ENCODE results near the gene PLP1.

- TF ChIP-seq TP53 (CRISPR knock-in tag; IDR thresholded peaks at IDR 0.05) (no peak), FOXP1 (CRISPR knock-in tag; IDR thresholded peaks at IDR 0.05; ENCODE audit: borderline replicate concordance) (no peak), GABPB1 (CRISPR knock-in tag; IDR thresholded peaks at IDR 0.05) (no peak), PREB (CRISPR knock-in tag; IDR thresholded peaks at IDR 0.05; ENCODE audit: borderline replicate concordance) (no peak), ZNF423 (CRISPR knock-in tag; IDR thresholded peaks at IDR 0.05) (no peak), NR3C1 (CRISPR knock-in tag; conservative IDR thresholded peaks at IDR 0.05; ENCODE audit: low read depth) (no peak), ATF6 (CRISPR knock-in tag; IDR thresholded peaks at IDR 0.05) (no peak)
- TF ChIP-seq, protein P1, sequence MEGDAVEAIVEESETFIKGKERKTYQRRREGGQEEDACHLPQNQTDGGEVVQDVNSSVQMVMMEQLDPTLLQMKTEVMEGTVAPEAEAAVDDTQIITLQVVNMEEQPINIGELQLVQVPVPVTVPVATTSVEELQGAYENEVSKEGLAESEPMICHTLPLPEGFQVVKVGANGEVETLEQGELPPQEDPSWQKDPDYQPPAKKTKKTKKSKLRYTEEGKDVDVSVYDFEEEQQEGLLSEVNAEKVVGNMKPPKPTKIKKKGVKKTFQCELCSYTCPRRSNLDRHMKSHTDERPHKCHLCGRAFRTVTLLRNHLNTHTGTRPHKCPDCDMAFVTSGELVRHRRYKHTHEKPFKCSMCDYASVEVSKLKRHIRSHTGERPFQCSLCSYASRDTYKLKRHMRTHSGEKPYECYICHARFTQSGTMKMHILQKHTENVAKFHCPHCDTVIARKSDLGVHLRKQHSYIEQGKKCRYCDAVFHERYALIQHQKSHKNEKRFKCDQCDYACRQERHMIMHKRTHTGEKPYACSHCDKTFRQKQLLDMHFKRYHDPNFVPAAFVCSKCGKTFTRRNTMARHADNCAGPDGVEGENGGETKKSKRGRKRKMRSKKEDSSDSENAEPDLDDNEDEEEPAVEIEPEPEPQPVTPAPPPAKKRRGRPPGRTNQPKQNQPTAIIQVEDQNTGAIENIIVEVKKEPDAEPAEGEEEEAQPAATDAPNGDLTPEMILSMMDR (IDR thresholded peaks at IDR 0.05), result no peak
- TF ChIP-seq, protein P2, sequence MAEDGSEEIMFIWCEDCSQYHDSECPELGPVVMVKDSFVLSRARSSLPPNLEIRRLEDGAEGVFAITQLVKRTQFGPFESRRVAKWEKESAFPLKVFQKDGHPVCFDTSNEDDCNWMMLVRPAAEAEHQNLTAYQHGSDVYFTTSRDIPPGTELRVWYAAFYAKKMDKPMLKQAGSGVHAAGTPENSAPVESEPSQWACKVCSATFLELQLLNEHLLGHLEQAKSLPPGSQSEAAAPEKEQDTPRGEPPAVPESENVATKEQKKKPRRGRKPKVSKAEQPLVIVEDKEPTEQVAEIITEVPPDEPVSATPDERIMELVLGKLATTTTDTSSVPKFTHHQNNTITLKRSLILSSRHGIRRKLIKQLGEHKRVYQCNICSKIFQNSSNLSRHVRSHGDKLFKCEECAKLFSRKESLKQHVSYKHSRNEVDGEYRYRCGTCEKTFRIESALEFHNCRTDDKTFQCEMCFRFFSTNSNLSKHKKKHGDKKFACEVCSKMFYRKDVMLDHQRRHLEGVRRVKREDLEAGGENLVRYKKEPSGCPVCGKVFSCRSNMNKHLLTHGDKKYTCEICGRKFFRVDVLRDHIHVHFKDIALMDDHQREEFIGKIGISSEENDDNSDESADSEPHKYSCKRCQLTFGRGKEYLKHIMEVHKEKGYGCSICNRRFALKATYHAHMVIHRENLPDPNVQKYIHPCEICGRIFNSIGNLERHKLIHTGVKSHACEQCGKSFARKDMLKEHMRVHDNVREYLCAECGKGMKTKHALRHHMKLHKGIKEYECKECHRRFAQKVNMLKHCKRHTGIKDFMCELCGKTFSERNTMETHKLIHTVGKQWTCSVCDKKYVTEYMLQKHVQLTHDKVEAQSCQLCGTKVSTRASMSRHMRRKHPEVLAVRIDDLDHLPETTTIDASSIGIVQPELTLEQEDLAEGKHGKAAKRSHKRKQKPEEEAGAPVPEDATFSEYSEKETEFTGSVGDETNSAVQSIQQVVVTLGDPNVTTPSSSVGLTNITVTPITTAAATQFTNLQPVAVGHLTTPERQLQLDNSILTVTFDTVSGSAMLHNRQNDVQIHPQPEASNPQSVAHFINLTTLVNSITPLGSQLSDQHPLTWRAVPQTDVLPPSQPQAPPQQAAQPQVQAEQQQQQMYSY (CRISPR knock-in tag; IDR thresholded peaks at IDR 0.05), result no peak
Observed at GRCh38 chrX:103823591-103823990, 47.0 kb downstream of the PLP1 start.

All from WTC11 (cell line).